H1 (cell line): ENCODE data around the gene RAB33A. TPM values are rescaled to one million over a fixed set of nuclear protein-coding genes. Genes with fewer than 3 reads are reported as not detected.
A peak's percentile ranks its signal among the peaks of the same experiment; 100 is the strongest.

Experiments used
- CTCF ChIA-PET: fragments of 300-600 bp; sonication (Branson Sonifier 250); formaldehyde crosslinking; loops from one replicate; lab custom pipeline; 2021; ENCODE audit not compliant: partially characterized antibody; lab: Charles Lee
- POLR2A ChIA-PET: fragments of 300-600 bp; sonication (Branson Sonifier 250); formaldehyde crosslinking; loops from one replicate; lab custom pipeline; 2021; ENCODE audit warnings: inconsistent platforms; ENCODE audit not compliant: partially characterized antibody; lab: Charles Lee
- DNase-seq, 2 experiments: peaks; one replicate each; pipeline versions ENCODE4 v3.0.0 to v3.0.0-alpha.2; 2010 to 2022; ENCODE audit warnings: low spot score in 2 of 2, low read depth in 1 of 2, mixed read lengths in 1 of 2
- FAIRE-seq: peaks from 2 replicates; lab custom pipeline; 2011; peaks lifted over from hg19 to GRCh38; lab: Jason Lieb, UNC
- H2AFZ ChIP-seq: 2 replicates; pipeline ENCODE4 v1.8.1; 2012; ENCODE audit warnings: low read length, inconsistent platforms
- H2AK5ac ChIP-seq: 2 replicates; pipeline ENCODE4 v1.6.1; 2013; ENCODE audit warnings: low read depth, low read length
- H2BK120ac ChIP-seq: replicated peaks from 2 replicates; pipeline ENCODE3; 2013; ENCODE audit warnings: low read depth, low read length, inconsistent platforms
- H2BK12ac ChIP-seq: 2 replicates; pipeline ENCODE4 v1.6.1; 2013; ENCODE audit warnings: low read depth, low read length
- H2BK15ac ChIP-seq: 2 replicates; pipeline ENCODE4 v1.6.1; 2013; ENCODE audit warnings: low read length
- H2BK20ac ChIP-seq: 2 replicates; pipeline ENCODE4 v1.6.1; 2013; ENCODE audit warnings: low read length
- H2BK5ac ChIP-seq: 2 replicates; pipeline ENCODE4 v1.6.1; 2013; ENCODE audit warnings: low read depth, low read length
- H3K14ac ChIP-seq: 2 replicates; pipeline ENCODE4 v1.6.1; 2013; ENCODE audit warnings: inconsistent platforms; ENCODE audit not compliant: insufficient read length
- H3K18ac ChIP-seq: 2 replicates; pipeline ENCODE4 v1.6.1; 2013; ENCODE audit warnings: low read length; ENCODE audit errors: extremely low read depth
- H3K23ac ChIP-seq: 2 replicates; pipeline ENCODE4 v1.6.1; 2013; ENCODE audit warnings: inconsistent platforms; ENCODE audit not compliant: insufficient read length
- H3K23me2 ChIP-seq: 2 replicates; pipeline ENCODE4 v1.6.1; 2013; ENCODE audit warnings: low read depth, low read length
- H3K27ac ChIP-seq: 2 replicates; pipeline ENCODE4 v1.6.1; 2011; ENCODE audit warnings: low read depth, low read length, inconsistent platforms
- H3K27me3 ChIP-seq, 4 experiments: replicated peaks in 1 of 4; 1 replicate in 1 of 4; 2 replicates in 3 of 4; pipeline versions ENCODE4 v1.6.1 to v1.8.1; 2011 to 2013; ENCODE audit warnings: low read length in 3 of 4, mild to moderate bottlenecking in 3 of 4, inconsistent platforms in 2 of 4, mixed read lengths in 2 of 4, moderate library complexity in 1 of 4; ENCODE audit not compliant: control insufficient read depth in 3 of 4, insufficient read depth in 3 of 4; ENCODE audit errors: extremely low read depth in 1 of 4
- H3K36me3 ChIP-seq, 4 experiments: 2 replicates each; pipeline versions ENCODE4 v1.6.1 to v1.8.1; 2011 to 2013; ENCODE audit warnings: mild to moderate bottlenecking in 4 of 4, low read length in 3 of 4, moderate library complexity in 2 of 4, control low read depth in 1 of 4, inconsistent platforms in 1 of 4; ENCODE audit not compliant: insufficient read depth in 4 of 4, control insufficient read depth in 2 of 4
- H3K4ac ChIP-seq: replicated peaks from 2 replicates; pipeline ENCODE3; 2013; ENCODE audit warnings: low read length, low read depth, mixed read lengths, inconsistent platforms; ENCODE audit not compliant: insufficient read length
- H3K4me1 ChIP-seq, 4 experiments: replicated peaks in 1 of 4; 1 replicate in 1 of 4; 2 replicates in 3 of 4; pipeline versions ENCODE4 v1.6.1 to v1.8.1; 2011 to 2013; ENCODE audit warnings: low read length in 3 of 4, inconsistent platforms in 2 of 4, mixed read lengths in 1 of 4; ENCODE audit not compliant: insufficient read depth in 4 of 4, control insufficient read depth in 3 of 4
- H3K4me2 ChIP-seq, 2 experiments: 2 replicates each; pipeline versions ENCODE4 v1.6.1 to v1.8.1; 2011 to 2013; ENCODE audit warnings: low read depth in 2 of 2, low read length in 2 of 2, control low read depth in 1 of 2, inconsistent platforms in 1 of 2, mild to moderate bottlenecking in 1 of 2; ENCODE audit not compliant: insufficient read depth in 1 of 2
- H3K4me3 ChIP-seq, 4 experiments: fragments of 200-600, 300-600 bp in 1 of 4; sonication (generic), shearing (Covaris generic), sonication (Bioruptor Twin) in 1 of 4; 2 replicates each; pipeline versions ENCODE4 v1.5.1 to v1.8.1; 2011 to 2016; ENCODE audit warnings: low read length in 4 of 4, low read depth in 3 of 4, control low read depth in 2 of 4, inconsistent platforms in 2 of 4, mild to moderate bottlenecking in 2 of 4, mixed read lengths in 1 of 4, moderate library complexity in 1 of 4; ENCODE audit not compliant: insufficient read depth in 2 of 4; ENCODE audit errors: extremely low read depth in 1 of 4
- H3K56ac ChIP-seq: replicated peaks from 2 replicates; pipeline ENCODE3; 2013; ENCODE audit warnings: low read depth, mild to moderate bottlenecking, mixed read lengths, low read length, inconsistent platforms; ENCODE audit not compliant: insufficient read length
- H3K79me1 ChIP-seq: 2 replicates; pipeline ENCODE4 v1.6.1; 2013; ENCODE audit warnings: low read depth, low read length, control low read depth
- H3K79me2 ChIP-seq, 2 experiments: 2 replicates each; pipeline versions ENCODE4 v1.6.1 to v1.8.1; 2012 to 2013; ENCODE audit warnings: low read length in 2 of 2, mild to moderate bottlenecking in 2 of 2, inconsistent platforms in 1 of 2; ENCODE audit not compliant: insufficient read depth in 2 of 2, control insufficient read depth in 1 of 2
- H3K9ac ChIP-seq, 4 experiments: replicated peaks in 1 of 4; 1 replicate in 1 of 4; 2 replicates in 3 of 4; pipeline versions ENCODE4 v1.6.1 to v1.8.1; 2011 to 2013; ENCODE audit warnings: low read depth in 3 of 4, low read length in 3 of 4, control low read depth in 2 of 4, mild to moderate bottlenecking in 2 of 4, moderate library complexity in 2 of 4, inconsistent platforms in 1 of 4; ENCODE audit errors: extremely low read depth in 1 of 4
- H3K9me3 ChIP-seq, 2 experiments: 2 replicates each; pipeline versions ENCODE4 v1.6.1 to v1.8.1; 2012 to 2013; ENCODE audit warnings: mild to moderate bottlenecking in 2 of 2, moderate library complexity in 2 of 2, control low read depth in 1 of 2, inconsistent platforms in 1 of 2, low read depth in 1 of 2, low read length in 1 of 2, mixed read lengths in 1 of 2; ENCODE audit not compliant: insufficient read depth in 2 of 2
- H4K20me1 ChIP-seq, 2 experiments: replicated peaks in 1 of 2; 2 replicates each; pipeline versions ENCODE3 to v1.8.1; 2011 to 2013; ENCODE audit warnings: inconsistent platforms in 2 of 2, low read length in 2 of 2, mild to moderate bottlenecking in 1 of 2; ENCODE audit not compliant: insufficient read depth in 2 of 2, control insufficient read depth in 1 of 2
- H4K5ac ChIP-seq: 2 replicates; pipeline ENCODE4 v1.6.1; 2013; ENCODE audit warnings: low read length, low read depth, mixed read lengths, inconsistent platforms; ENCODE audit not compliant: insufficient read length
- H4K8ac ChIP-seq: 2 replicates; pipeline ENCODE4 v1.8.0; 2013; ENCODE audit warnings: mild to moderate bottlenecking, moderate library complexity, low read length, inconsistent platforms; ENCODE audit not compliant: insufficient read depth; ENCODE audit errors: extremely low read depth
- H4K91ac ChIP-seq: replicated peaks from 2 replicates; pipeline ENCODE3; 2013; ENCODE audit warnings: low read length, mixed read lengths, inconsistent platforms; ENCODE audit not compliant: insufficient read length
- HDAC2 ChIP-seq, 2 experiments: fragments of 300-600 bp in 1 of 2; sonication (generic) in 1 of 2; IDR thresholded peaks; 2 replicates each; pipeline ENCODE4 v1.6.1; 2011 to 2012; ENCODE audit warnings: low read depth in 2 of 2, low read length in 2 of 2, mild to moderate bottlenecking in 2 of 2, moderate library complexity in 2 of 2, borderline replicate concordance in 1 of 2, inconsistent platforms in 1 of 2
- RAD21 ChIP-seq, 2 experiments: IDR thresholded peaks in 1 of 2; conservative IDR thresholded peaks in 1 of 2; 2 replicates each; pipeline ENCODE4 v1.6.1; 2011; ENCODE audit warnings: low read depth in 2 of 2, low read length in 2 of 2, improper control_type of control experiment in 1 of 2, inconsistent platforms in 1 of 2, mild to moderate bottlenecking in 1 of 2, moderate library complexity in 1 of 2
- WGBS, 2 experiments: shearing (Covaris generic) in 1 of 2; methylation state at CpG; one replicate each; pipeline versions ENCODE4 v1.1.6 to v1.1.7; 2013 to 2015; ENCODE audit warnings: low lambda C conversion rate in 2 of 2, mixed read lengths in 2 of 2, inconsistent platforms in 1 of 2, low coverage in 1 of 2, missing lambda C conversion rate in 1 of 2; ENCODE audit not compliant: insufficient replicate concordance in 2 of 2, insufficient coverage in 1 of 2, insufficient read length in 1 of 2; ENCODE audit errors: extremely low coverage in 1 of 2, missing lambda C conversion rate in 1 of 2; 5-methylcytosine and 5-hydroxymethylcytosine counted together
- polyA plus RNA-seq, 7 experiments: library from polyadenylated mRNA; depleted of rRNA in 3 of 7; stranded (reverse) in 5 of 7; unstranded in 2 of 7; fragments of >200 nt in 5 of 7; fragments of 200-250 nt in 2 of 7; gene quantifications; 1 replicate in 5 of 7; 2 replicates in 1 of 7; 4 replicates in 1 of 7; pipeline versions ENCODE4 v1.2.1 to v1.2.3, GENCODE V29; 2011 to 2013; ENCODE audit warnings: missing spikeins in 2 of 7, mixed read lengths in 2 of 7
- total RNA-seq: library from RNA; stranded (reverse); fragmentation: NEBNext Ultra II Directional; extraction: Animal tissue kit (Norgen Biotek cat#: 25700); gene quantifications from 2 replicates; pipeline ENCODE4 v1.2.1, GENCODE V29; 2021
- TF ChIP-seq, protein P1 (sequence below), 3 experiments: IDR thresholded peaks; 1 replicate in 2 of 3; 2 replicates in 1 of 3; pipeline versions ENCODE4 v1.5.1 to v1.6.1; 2011; ENCODE audit warnings: low read length in 3 of 3, mild to moderate bottlenecking in 3 of 3, inconsistent platforms in 2 of 3, low read depth in 1 of 3, moderate library complexity in 1 of 3; ENCODE audit not compliant: insufficient read depth in 1 of 3; ENCODE audit errors: control extremely low read depth in 1 of 3

RAB33A gene
- total and polyA plus RNA-seq, 2 of the 8 experiments (the other 6 are each of a cell fraction or from before 2014, with no cell fraction given) = 2.8 to 4.6 TPM

DNA sequence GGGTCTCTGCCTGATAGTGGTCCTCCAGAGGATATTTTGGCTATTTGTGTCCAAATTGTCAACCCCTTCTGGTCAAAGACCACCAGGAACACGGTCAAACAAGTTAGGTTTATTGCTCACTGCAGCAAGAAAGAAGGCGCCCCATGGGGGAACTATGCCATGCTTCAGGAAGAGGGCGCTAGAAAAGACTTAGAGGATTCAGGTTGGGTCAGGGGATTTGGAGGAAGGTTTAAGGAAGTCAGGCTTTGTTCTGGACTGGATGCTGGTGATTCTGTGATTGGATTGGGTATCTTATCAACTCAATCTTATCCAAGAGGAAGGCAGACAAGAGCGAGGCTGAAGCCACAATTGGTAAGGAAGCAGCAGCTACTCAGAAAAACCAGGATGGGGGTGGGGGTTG, 47.2 kb upstream of the RAB33A start:
- ChIA-PET CTCF (interaction anchor here (0.6 to 1.0 kb wide), 3 partner anchors 10 to 199 kb away, joined by 3 to 4 read pairs (median 3); no protein-coding TSS in a partner anchor), POLR2A (no interaction called here)
- no peak overlapping the region for H2BK15ac ChIP-seq
- no peak overlapping the region for H4K91ac ChIP-seq
- no peak overlapping the region for H3K4me2 ChIP-seq
- no peak overlapping the region for H3K14ac ChIP-seq
- H3K79me2 ChIP-seq = no peaks in the 10 kb centered on the region
- H2AFZ ChIP-seq = no peak overlapping the region
- peaks cover 0 to 2% of the 10 kb centered on the region in 2 experiments for H4K20me1 ChIP-seq
- 70% methylated on average over 4 of the region's 4 CpGs; no CpG with 5 or more reads in 1 of the 2 experiments for WGBS, 2 experiments
- peaks cover 0 to 10% (median 6%) of the 10 kb centered on the region in 4 experiments; a peak in 5 of 8 replicates for H3K36me3 ChIP-seq
- H3K27me3 ChIP-seq = peaks cover 0 to 2% (median 2%) of the 10 kb centered on the region in 4 experiments; a peak in 2 of 7 replicates
- no peaks in the 10 kb centered on the region; a peak in 1 of 7 replicates for H3K4me1 ChIP-seq
- no peak overlapping the region for H3K27ac ChIP-seq
- no peak overlapping the region for H3K56ac ChIP-seq
- no peaks in the 10 kb centered on the region; the same call in 1 of the 2 replicates for H3K23me2 ChIP-seq
- H2BK20ac ChIP-seq = no peak overlapping the region
- no peak overlapping the region for H2BK120ac ChIP-seq
- H4K5ac ChIP-seq = no peak overlapping the region
- no peak overlapping the region for H3K4ac ChIP-seq
- FAIRE-seq = peak; percentile 84
- H4K8ac ChIP-seq = no peak overlapping the region
- DNase-seq = no peak
- no peaks in the 10 kb centered on the region for H3K9me3 ChIP-seq
- H3K18ac ChIP-seq = no peak overlapping the region
- TF ChIP-seq RAD21 (IDR thresholded peaks at IDR 0.05 in 1 of 2, conservative IDR thresholded peaks at IDR 0.05 in 1 of 2; ENCODE audit: low read depth in 2 of 2, low read length in 2 of 2) (peak in 1 of 2 experiments; percentile 27; a peak in 2 of 4 replicates), HDAC2 (IDR thresholded peaks at IDR 0.05; ENCODE audit: borderline replicate concordance in 1 of 2, low read depth in 2 of 2, low read length in 2 of 2) (no peak)
- TF ChIP-seq, protein P1, sequence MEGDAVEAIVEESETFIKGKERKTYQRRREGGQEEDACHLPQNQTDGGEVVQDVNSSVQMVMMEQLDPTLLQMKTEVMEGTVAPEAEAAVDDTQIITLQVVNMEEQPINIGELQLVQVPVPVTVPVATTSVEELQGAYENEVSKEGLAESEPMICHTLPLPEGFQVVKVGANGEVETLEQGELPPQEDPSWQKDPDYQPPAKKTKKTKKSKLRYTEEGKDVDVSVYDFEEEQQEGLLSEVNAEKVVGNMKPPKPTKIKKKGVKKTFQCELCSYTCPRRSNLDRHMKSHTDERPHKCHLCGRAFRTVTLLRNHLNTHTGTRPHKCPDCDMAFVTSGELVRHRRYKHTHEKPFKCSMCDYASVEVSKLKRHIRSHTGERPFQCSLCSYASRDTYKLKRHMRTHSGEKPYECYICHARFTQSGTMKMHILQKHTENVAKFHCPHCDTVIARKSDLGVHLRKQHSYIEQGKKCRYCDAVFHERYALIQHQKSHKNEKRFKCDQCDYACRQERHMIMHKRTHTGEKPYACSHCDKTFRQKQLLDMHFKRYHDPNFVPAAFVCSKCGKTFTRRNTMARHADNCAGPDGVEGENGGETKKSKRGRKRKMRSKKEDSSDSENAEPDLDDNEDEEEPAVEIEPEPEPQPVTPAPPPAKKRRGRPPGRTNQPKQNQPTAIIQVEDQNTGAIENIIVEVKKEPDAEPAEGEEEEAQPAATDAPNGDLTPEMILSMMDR (IDR thresholded peaks at IDR 0.05; ENCODE audit: control extremely low read depth in 1 of 3, insufficient read depth in 1 of 3, low read depth in 1 of 3, low read length in 3 of 3) = peak in 2 of 3 experiments; percentile 7 to 11; a peak in 2 of 4 replicates
- no peak overlapping the region for H3K9ac ChIP-seq
- no peak overlapping the region for H2AK5ac ChIP-seq
- H2BK5ac ChIP-seq = no peak overlapping the region
- no peak overlapping the region for H2BK12ac ChIP-seq
- no peak overlapping the region for H3K4me3 ChIP-seq
- no peak overlapping the region for H3K23ac ChIP-seq
- no peaks in the 10 kb centered on the region for H3K79me1 ChIP-seq
